ENCODE data around the gene DSCAML1. TPM values are rescaled to one million over a fixed set of nuclear protein-coding genes. Genes with fewer than 3 reads are reported as not detected.

DSCAML1 gene
- total and polyA plus RNA-seq, 4 donors, result 0.18 to 1.5 (median 1.1) TPM

GRCh38 chr11:117465236-117465997, 331.6 kb downstream of the DSCAML1 start:
- Histone ChIP-seq H3K4me3 (no peak overlapping the region), H3K27ac (ENCODE audit: low read depth in 1 of 2, low read length in 1 of 2) (no peak overlapping the region), H3K9ac (ENCODE audit: insufficient read depth in 1 of 2, low read length in 2 of 2) (no peak overlapping the region), H3K36me3 (ENCODE audit: control insufficient read depth in 4 of 4, insufficient read depth in 4 of 4, low read length in 4 of 4) (no peaks in the 10 kb centered on the region), H3K4me1 (ENCODE audit: control insufficient read depth in 5 of 5, insufficient read depth in 5 of 5, low read length in 5 of 5) (no peaks in the 10 kb centered on the region), H3K27me3 (ENCODE audit: control insufficient read depth in 3 of 3, insufficient read depth in 3 of 3, low read length in 2 of 3) (peaks cover 0 to 2% (median 0%) of the 10 kb centered on the region in 3 donors), H3K9me3 (ENCODE audit: control insufficient read depth in 4 of 4, insufficient read depth in 3 of 4, low read length in 3 of 4) (no peaks in the 10 kb centered on the region)
- 79 to 89% methylated on average over 14 of the region's 14 CpGs for WGBS, 2 donors
- ATAC-seq (ENCODE audit: insufficient read depth, low FRiP score), result no peak
- no peak for DNase-seq
- no peak for TF ChIP-seq CTCF (IDR thresholded peaks at IDR 0.05; ENCODE audit: control extremely low read depth, extremely low read depth)

- TF ChIP-seq CTCF (IDR thresholded peaks at IDR 0.05; ENCODE audit: control extremely low read depth, extremely low read depth), result no peak
- H3K9ac ChIP-seq (ENCODE audit: insufficient read depth in 1 of 2, low read length in 2 of 2), result no peak overlapping the region
- no peaks in the 10 kb centered on the region for H3K4me1 ChIP-seq (ENCODE audit: control insufficient read depth in 5 of 5, insufficient read depth in 5 of 5, low read length in 5 of 5)
- H3K36me3 ChIP-seq (ENCODE audit: control insufficient read depth in 4 of 4, insufficient read depth in 4 of 4, low read length in 4 of 4), result no peaks in the 10 kb centered on the region
- DNase-seq (no peak), ATAC-seq (ENCODE audit: insufficient read depth, low FRiP score) (no peak)
- no peak overlapping the region for H3K4me3 ChIP-seq
- peaks cover 0 to 2% (median 0%) of the 10 kb centered on the region in 3 donors for H3K27me3 ChIP-seq (ENCODE audit: control insufficient read depth in 3 of 3, insufficient read depth in 3 of 3, low read length in 2 of 3)
- WGBS, 2 donors, result 89 to 97% methylated on average over 13 of the region's 13 CpGs
- H3K27ac ChIP-seq (ENCODE audit: low read depth in 1 of 2, low read length in 1 of 2), result no peak overlapping the region
- H3K9me3 ChIP-seq (ENCODE audit: control insufficient read depth in 4 of 4, insufficient read depth in 3 of 4, low read length in 3 of 4), result no peaks in the 10 kb centered on the region
Measured at GRCh38 chr11:117464778-117465177, 332.2 kb downstream of the DSCAML1 start.

GRCh38 chr11:117462864-117463247, 334.2 kb downstream of the DSCAML1 start:
- no peaks in the 10 kb centered on the region for H3K36me3 ChIP-seq (ENCODE audit: control insufficient read depth in 4 of 4, insufficient read depth in 4 of 4, low read length in 4 of 4)
- no peak for ATAC-seq (ENCODE audit: insufficient read depth, low FRiP score)
- H3K27me3 ChIP-seq (ENCODE audit: control insufficient read depth in 3 of 3, insufficient read depth in 3 of 3, low read length in 2 of 3), result peaks cover 0 to 2% (median 0%) of the 10 kb centered on the region in 3 donors
- TF ChIP-seq CTCF (IDR thresholded peaks at IDR 0.05; ENCODE audit: control extremely low read depth, extremely low read depth), result no peak
- WGBS, 2 donors, result 74 to 81% methylated on average over 8 of the region's 8 CpGs
- no peak overlapping the region for H3K27ac ChIP-seq (ENCODE audit: low read depth in 1 of 2, low read length in 1 of 2)
- no peaks in the 10 kb centered on the region for H3K4me1 ChIP-seq (ENCODE audit: control insufficient read depth in 5 of 5, insufficient read depth in 5 of 5, low read length in 5 of 5)
- no peak overlapping the region for H3K9ac ChIP-seq (ENCODE audit: insufficient read depth in 1 of 2, low read length in 2 of 2)
- no peak overlapping the region for H3K4me3 ChIP-seq
- H3K9me3 ChIP-seq (ENCODE audit: control insufficient read depth in 4 of 4, insufficient read depth in 3 of 4, low read length in 3 of 4), result no peaks in the 10 kb centered on the region
- no peak for DNase-seq
